Coronary artery (tissue), 2 donors: ENCODE results near the gene NUP210L.
A peak's percentile ranks its signal among the peaks of the same experiment; 100 is the strongest.

Source experiments
- DNase-seq: peaks from one replicate; pipeline ENCODE4 v3.0.0-alpha.2; 2017; ENCODE audit warnings: low spot score
- H3K27ac ChIP-seq, 2 donors: fragments of 200-600 bp; sonication (generic); one replicate each; pipeline ENCODE4 v1.5.1; 2016 to 2019
- H3K4me3 ChIP-seq: fragments of 200-600 bp; sonication (generic); 2 replicates; pipeline ENCODE4 v1.5.1; 2016; ENCODE audit warnings: mild to moderate bottlenecking, moderate library complexity
- CTCF ChIP-seq: fragments of 200-600 bp; sonication (generic); IDR thresholded peaks from one replicate; pipeline ENCODE4 v1.5.1; 2019; ENCODE audit warnings: antibody characterized with exemption

NUP210L gene

GRCh38 chr1:153951183-153951582, 203.7 kb downstream of the NUP210L start:
- no peak overlapping the region for H3K27ac ChIP-seq
- H3K4me3 ChIP-seq: no peak overlapping the region
- no peak for DNase-seq
- TF ChIP-seq CTCF: no peak

GRCh38 chr1:153946622-153947241, 208.1 kb downstream of the NUP210L start, which contains the start of gene DENND4B:
DENND4B (minus strand) TSS chr1:153946718; CDS start chr1:153944374, 2,344 bp downstream.
- Histone ChIP-seq H3K27ac (peak within 1 kb of the TSS; percentile 97 to 98), H3K4me3 (peak within 1 kb of the TSS; percentile 89)
- DNase-seq: no peak
- TF ChIP-seq CTCF: peak; percentile 98

GRCh38 chr1:153945795-153946621, 208.9 kb downstream of the NUP210L start:
- Histone ChIP-seq H3K4me3 (peak overlapping the region; percentile 89), H3K27ac (peak overlapping the region; percentile 97 to 98)
- no peak for TF ChIP-seq CTCF
- DNase-seq: peak; percentile 91

- H3K4me3 ChIP-seq: peak overlapping the region; percentile 89
- H3K27ac ChIP-seq: peak overlapping the region; percentile 97 to 98
- TF ChIP-seq CTCF: no peak
- no peak for DNase-seq
Observed at GRCh38 chr1:153945131-153945794, 209.6 kb downstream of the NUP210L start.

- DNase-seq: no peak
- no peak for TF ChIP-seq CTCF
- Histone ChIP-seq H3K27ac (peak overlapping the region; percentile 97 to 98), H3K4me3 (peak overlapping the region; percentile 89)
Observed at GRCh38 chr1:153944827-153945117, 210.1 kb downstream of the NUP210L start.

GRCh38 chr1:153944005-153944826, 210.7 kb downstream of the NUP210L start:
- Histone ChIP-seq H3K27ac (peak overlapping the region; percentile 97 to 98), H3K4me3 (peak overlapping the region; percentile 89)
- no peak for TF ChIP-seq CTCF
- DNase-seq: no peak
